Fibroblast of mammary gland (primary cell): Measurements from ENCODE around the gene FBXL17.

ENCODE experiments used
- DNase-seq: peaks from one replicate; pipeline ENCODE4 v3.0.0-alpha.2; 2010; ENCODE audit warnings: low read depth
- H3K4me3 ChIP-seq: 2 replicates; pipeline ENCODE4 v1.5.1; 2011; ENCODE audit warnings: low read depth, mild to moderate bottlenecking, low read length, moderate library complexity; ENCODE audit not compliant: control insufficient read depth
- TF ChIP-seq, protein P1 (sequence below): conservative IDR thresholded peaks from 2 replicates; pipeline ENCODE4 v1.5.1; 2011; ENCODE audit warnings: low read depth, low read length, inconsistent platforms; ENCODE audit not compliant: control insufficient read depth, insufficient read depth

Gene FBXL17

DNA sequence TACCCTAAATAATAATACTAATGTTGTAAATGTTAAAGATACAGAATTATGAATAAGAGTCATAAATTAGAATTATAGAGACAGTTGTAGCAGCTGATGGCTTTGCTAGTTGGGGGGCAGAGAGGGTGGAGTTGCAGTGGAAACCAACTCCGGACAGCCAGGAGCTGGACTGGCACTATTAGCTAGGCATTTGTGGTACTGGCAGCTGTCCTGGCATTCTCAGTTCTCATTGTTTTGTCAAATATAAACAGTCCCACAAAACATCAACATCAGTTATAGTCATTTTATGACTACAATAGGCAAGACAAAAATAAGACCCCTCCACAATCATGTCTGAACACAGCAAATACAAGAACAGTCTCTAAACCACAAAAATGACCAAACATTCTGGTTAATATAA, 2.8 kb upstream of the FBXL17 start:
- TF ChIP-seq, protein P1, sequence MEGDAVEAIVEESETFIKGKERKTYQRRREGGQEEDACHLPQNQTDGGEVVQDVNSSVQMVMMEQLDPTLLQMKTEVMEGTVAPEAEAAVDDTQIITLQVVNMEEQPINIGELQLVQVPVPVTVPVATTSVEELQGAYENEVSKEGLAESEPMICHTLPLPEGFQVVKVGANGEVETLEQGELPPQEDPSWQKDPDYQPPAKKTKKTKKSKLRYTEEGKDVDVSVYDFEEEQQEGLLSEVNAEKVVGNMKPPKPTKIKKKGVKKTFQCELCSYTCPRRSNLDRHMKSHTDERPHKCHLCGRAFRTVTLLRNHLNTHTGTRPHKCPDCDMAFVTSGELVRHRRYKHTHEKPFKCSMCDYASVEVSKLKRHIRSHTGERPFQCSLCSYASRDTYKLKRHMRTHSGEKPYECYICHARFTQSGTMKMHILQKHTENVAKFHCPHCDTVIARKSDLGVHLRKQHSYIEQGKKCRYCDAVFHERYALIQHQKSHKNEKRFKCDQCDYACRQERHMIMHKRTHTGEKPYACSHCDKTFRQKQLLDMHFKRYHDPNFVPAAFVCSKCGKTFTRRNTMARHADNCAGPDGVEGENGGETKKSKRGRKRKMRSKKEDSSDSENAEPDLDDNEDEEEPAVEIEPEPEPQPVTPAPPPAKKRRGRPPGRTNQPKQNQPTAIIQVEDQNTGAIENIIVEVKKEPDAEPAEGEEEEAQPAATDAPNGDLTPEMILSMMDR: no peak
- H3K4me3 ChIP-seq: no peak overlapping the region
- DNase-seq: no peak

DNA sequence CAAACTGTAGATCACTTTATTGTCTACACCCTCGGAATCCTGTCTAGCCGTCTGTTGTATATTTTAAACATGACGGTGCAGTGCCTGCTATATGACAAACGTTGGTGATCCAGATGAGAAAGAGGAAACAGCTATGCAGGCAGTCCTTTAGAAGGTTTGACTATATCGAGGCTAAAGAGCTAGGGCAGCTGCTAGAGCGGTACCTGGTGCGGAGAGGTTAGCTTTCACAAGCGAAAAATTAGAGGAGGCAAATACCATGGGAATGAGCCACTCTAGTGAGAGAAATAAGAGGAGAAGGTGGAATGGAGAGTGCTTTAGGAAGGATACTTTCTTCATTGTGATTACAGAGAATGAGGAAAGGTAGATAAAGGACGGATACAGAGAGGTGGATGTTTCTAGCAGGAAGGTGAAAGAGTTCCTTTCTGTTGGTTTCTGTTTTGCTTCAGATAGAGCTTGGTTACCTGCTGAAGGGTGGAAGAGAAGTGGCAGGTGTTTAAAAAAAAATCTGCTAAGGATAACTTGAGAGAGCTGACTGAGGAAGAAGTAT, 959 bp upstream of the FBXL17 start:
- DNase-seq: peak; percentile 37
- TF ChIP-seq, protein P1: no peak
- H3K4me3 ChIP-seq: peak overlapping the region; percentile 67

DNA sequence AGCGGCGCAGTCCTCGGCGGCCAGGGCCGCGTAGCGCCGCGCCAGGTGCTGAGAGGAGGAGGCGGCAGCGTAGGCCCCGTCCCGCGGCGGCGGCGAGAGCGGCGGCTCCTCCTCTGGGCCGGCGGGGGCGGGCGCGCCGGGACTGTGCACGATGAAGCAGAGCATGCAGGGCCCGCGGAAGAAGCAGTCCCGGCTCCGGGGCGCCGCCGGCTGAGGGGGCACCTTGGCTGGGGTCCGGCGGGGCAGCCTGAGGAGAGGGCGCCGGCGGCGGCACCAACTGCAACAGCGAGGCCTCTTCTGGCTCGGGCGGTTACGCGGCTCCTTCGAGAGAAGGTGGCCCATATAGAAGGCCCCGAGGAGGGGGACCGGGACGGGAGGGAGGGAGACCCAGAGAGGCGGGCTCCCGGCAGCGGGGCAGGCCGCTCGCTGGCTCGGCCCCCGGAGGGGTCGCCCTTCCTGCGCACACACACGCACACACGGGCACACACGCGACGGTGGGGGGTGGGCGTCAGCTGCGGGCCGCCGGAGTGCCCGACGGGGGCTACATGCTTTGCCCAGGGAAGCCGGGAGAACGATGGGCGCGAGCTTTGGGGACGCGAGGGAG, 446 bp downstream of the FBXL17 start:
- peak overlapping the region; percentile 69 for H3K4me3 ChIP-seq
- DNase-seq: peak; percentile 60
- TF ChIP-seq, protein P1: no peak

DNA sequence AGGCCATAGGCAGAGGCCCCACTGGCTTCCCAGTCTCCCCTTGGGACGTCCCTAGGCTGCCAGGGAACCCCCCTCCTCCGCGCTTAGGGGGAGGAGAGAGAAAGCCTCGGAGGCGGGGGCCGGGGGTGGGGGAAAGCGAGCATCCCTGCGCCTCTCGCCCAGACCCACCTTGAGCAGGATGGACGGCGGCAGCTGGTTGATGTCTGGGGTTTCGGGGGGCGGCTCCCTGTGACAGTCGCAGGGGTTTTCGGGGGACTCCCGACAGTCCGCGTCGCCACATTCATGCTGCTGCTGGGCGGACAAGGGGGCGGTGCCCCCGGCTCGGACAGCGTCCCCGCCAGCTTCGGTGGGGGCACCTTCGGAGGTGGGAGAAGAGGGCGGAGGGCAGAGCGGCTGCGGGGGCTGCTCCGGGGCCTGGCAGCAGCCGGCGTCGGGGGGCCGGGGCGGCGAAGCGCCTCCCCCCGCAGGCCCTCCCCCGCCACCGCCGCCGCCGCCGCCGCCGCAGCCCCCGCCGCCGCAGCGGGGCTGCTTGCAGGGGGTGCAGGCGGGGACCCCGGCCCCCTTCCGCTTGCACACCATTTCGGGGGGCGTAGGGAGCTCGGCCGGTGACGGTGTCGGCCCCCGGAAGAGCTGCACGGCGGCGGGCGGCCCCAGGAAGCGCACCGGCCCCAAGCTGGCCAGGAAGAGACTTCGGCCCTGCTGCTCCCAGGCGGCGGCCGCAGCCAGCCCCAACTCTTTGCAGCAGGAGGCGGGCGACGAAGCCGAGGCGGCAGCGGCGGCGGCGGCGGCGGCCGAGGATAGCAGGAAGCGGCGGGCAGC, 1.2 kb downstream of the FBXL17 start:
- peak overlapping the region; percentile 69 for H3K4me3 ChIP-seq
- TF ChIP-seq, protein P1: no peak
- DNase-seq: no peak

DNA sequence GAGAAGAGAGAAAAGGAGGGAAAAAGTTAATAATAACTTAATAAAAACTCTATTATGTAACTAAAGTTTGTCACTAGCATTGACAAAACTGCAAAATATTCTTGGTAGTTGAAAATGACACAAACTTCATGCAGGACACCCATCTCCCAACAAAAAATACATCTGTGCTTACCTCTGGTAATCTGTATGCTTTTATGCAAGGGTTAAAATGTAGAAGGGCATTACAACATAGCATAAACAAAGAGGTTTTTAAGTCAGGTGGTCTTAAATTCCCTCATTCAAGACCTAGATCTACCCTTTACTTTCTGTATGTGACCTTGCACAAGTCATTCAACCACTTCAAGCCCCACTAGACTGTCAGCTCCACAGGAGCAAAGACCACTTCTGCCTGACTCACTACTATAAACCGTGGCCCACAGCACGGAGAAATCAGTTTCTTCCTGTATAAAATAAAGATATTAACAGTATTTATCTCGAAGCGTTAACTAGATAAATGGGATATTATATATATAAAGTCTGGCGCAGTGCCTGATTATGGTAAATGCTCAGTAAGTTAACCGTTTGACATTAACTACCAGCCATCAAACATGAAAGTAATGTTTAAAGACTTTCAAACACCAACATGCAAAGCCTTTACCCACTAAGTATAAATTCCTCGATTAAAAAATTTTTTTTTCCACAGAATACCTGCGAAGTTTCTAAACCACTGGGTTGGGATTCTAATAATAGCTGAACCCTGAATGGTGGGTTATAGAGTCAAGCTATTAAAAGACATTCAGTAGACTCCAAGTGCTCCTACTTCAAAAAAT, 2.0 kb downstream of the FBXL17 start:
- TF ChIP-seq, protein P1: no peak
- DNase-seq: peak; percentile 15
- peak overlapping the region; percentile 69 for H3K4me3 ChIP-seq

DNA sequence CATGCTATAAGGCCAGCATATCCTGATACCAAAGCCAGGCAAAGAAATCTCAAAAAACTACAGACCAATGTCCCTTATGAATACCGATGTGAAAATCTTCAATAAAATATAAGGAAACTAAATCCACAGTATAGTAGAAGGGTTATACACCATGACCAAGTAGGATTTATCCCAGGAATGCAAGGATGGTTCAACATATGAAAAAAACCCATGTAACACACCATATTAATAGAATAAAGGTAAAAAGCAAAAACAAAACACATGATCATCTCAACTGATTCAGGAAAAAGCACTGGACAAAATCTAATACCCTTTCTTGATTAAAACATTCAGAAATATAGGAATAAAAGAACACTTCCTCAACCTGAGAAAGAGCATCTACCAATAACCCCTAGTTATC, 6.1 kb downstream of the FBXL17 start:
- TF ChIP-seq, protein P1: no peak
- H3K4me3 ChIP-seq: no peak overlapping the region
- DNase-seq: no peak
